IMR-90 (cell line): ENCODE data around the gene ARHGEF33. TPM values are rescaled to one million over a fixed set of nuclear protein-coding genes. Genes with fewer than 3 reads are reported as not detected.

Source experiments
- ATAC-seq: fragments of 200-7000 bp; cut with Tn5 transposase; 2 replicates; pipeline ENCODE4 v1.9.1; 2020; ENCODE audit warnings: low read depth, mild to moderate bottlenecking, moderate library complexity
- BruUV-seq: library from RNA; stranded (reverse); fragments of 400-500 nt; replicated peaks from 2 replicates; lab custom pipeline; 2021; lab: Mats Ljungman, UMichigan
- CTCF ChIA-PET: fragments of 300-600 bp; formaldehyde crosslinking; extraction: SDS; loops from one replicate; lab custom pipeline; 2021; ENCODE audit warnings: antibody characterized with exemption; lab: Yijun Ruan, JAX
- POLR2A ChIA-PET: fragments of 300-600 bp; sonication (Branson Sonifier 250); formaldehyde crosslinking; loops from one replicate; lab custom pipeline; 2022; ENCODE audit warnings: antibody characterized with exemption; ENCODE audit not compliant: unreplicated experiment; lab: Charles Lee
- DNase-seq: peaks from one replicate; pipeline ENCODE4 v3.0.0; 2013
- H2AFZ ChIP-seq: replicated peaks from 2 replicates; pipeline ENCODE3; 2013; ENCODE audit warnings: low read length, mild to moderate bottlenecking; ENCODE audit not compliant: poor library complexity
- H2AK5ac ChIP-seq: 2 replicates; pipeline ENCODE4 v1.6.1; 2013; ENCODE audit warnings: low read depth, low read length, inconsistent platforms
- H2AK9ac ChIP-seq: replicated peaks from 2 replicates; pipeline ENCODE3; 2013; ENCODE audit warnings: mild to moderate bottlenecking, low read depth, low read length, moderate library complexity; ENCODE audit not compliant: poor library complexity
- H2BK120ac ChIP-seq: 2 replicates; pipeline ENCODE4 v1.6.1; 2013; ENCODE audit warnings: low read depth, low read length, inconsistent platforms
- H2BK15ac ChIP-seq: 3 replicates; pipeline ENCODE4 v1.6.1; 2013; ENCODE audit warnings: low read depth, low read length, inconsistent platforms
- H2BK20ac ChIP-seq: 2 replicates; pipeline ENCODE4 v1.6.1; 2013; ENCODE audit warnings: low read depth, mild to moderate bottlenecking, inconsistent platforms, low read length, moderate library complexity
- H2BK5ac ChIP-seq: 2 replicates; pipeline ENCODE4 v1.6.1; 2013; ENCODE audit warnings: mild to moderate bottlenecking, low read depth, low read length, inconsistent platforms; ENCODE audit not compliant: poor library complexity, severe bottlenecking
- H3K14ac ChIP-seq: replicated peaks from 2 replicates; pipeline ENCODE4 v1.6.1; 2013; ENCODE audit warnings: low read depth, low read length, inconsistent platforms
- H3K18ac ChIP-seq: 2 replicates; pipeline ENCODE4 v1.6.1; 2013; ENCODE audit warnings: low read depth, low read length, control low read depth
- H3K23ac ChIP-seq: 2 replicates; pipeline ENCODE4 v1.6.1; 2013; ENCODE audit warnings: low read depth, low read length, inconsistent platforms
- H3K27ac ChIP-seq: 2 replicates; pipeline ENCODE4 v1.5.1; 2013; ENCODE audit warnings: mild to moderate bottlenecking, control low read depth, low read length; ENCODE audit not compliant: insufficient read depth
- H3K27me3 ChIP-seq: 2 replicates; pipeline ENCODE4 v1.6.1; 2013; ENCODE audit warnings: low read length; ENCODE audit not compliant: control insufficient read depth, insufficient read depth
- H3K36me3 ChIP-seq: 2 replicates; pipeline ENCODE4 v1.6.1; 2013; ENCODE audit warnings: low read length, mixed read lengths; ENCODE audit not compliant: control insufficient read depth, insufficient read depth
- H3K4ac ChIP-seq: 2 replicates; pipeline ENCODE4 v1.6.1; 2013; ENCODE audit warnings: low read depth, low read length, inconsistent platforms
- H3K4me1 ChIP-seq: 2 replicates; pipeline ENCODE4 v1.6.1; 2013; ENCODE audit warnings: low read length, mixed read lengths; ENCODE audit not compliant: control insufficient read depth, insufficient read depth
- H3K4me2 ChIP-seq: 2 replicates; pipeline ENCODE4 v1.6.1; 2013; ENCODE audit warnings: low read depth, mild to moderate bottlenecking, control low read depth, low read length, moderate library complexity
- H3K4me3 ChIP-seq: 2 replicates; pipeline ENCODE4 v1.5.1; 2013; ENCODE audit warnings: low read depth, mild to moderate bottlenecking, control low read depth, low read length, moderate library complexity; ENCODE audit not compliant: insufficient read depth
- H3K56ac ChIP-seq: 2 replicates; pipeline ENCODE4 v1.6.1; 2013; ENCODE audit warnings: low read length, inconsistent platforms; ENCODE audit not compliant: insufficient read depth; ENCODE audit errors: extremely low read depth
- H3K79me1 ChIP-seq, 2 experiments: 2 replicates each; pipeline ENCODE4 v1.6.1; 2013; ENCODE audit warnings: low read length in 2 of 2, inconsistent platforms in 1 of 2, low read depth in 1 of 2
- H3K9ac ChIP-seq: 2 replicates; pipeline ENCODE4 v1.6.1; 2013; ENCODE audit warnings: low read depth, low read length, control low read depth
- H3K9me1 ChIP-seq: 2 replicates; pipeline ENCODE4 v1.6.1; 2013; ENCODE audit warnings: low read length, inconsistent platforms; ENCODE audit not compliant: insufficient read depth
- H3K9me3 ChIP-seq: 2 replicates; pipeline ENCODE4 v1.6.1; 2013; ENCODE audit warnings: low read length; ENCODE audit not compliant: control insufficient read depth, insufficient read depth
- H4K20me1 ChIP-seq: 2 replicates; pipeline ENCODE4 v1.6.1; 2013; ENCODE audit warnings: low read length, inconsistent platforms; ENCODE audit not compliant: insufficient read depth
- H4K5ac ChIP-seq: 2 replicates; pipeline ENCODE4 v1.6.1; 2013; ENCODE audit warnings: mild to moderate bottlenecking, low read depth, low read length, control low read depth
- H4K8ac ChIP-seq, 2 experiments: 2 replicates each; pipeline ENCODE4 v1.6.1; 2013; ENCODE audit warnings: low read depth in 2 of 2, low read length in 2 of 2, control low read depth in 1 of 2, inconsistent platforms in 1 of 2
- H4K91ac ChIP-seq: 2 replicates; pipeline ENCODE4 v1.6.1; 2013; ENCODE audit warnings: low read depth, low read length, inconsistent platforms; ENCODE audit not compliant: insufficient read depth
- CEBPB ChIP-seq: IDR thresholded peaks from 2 replicates; pipeline ENCODE4 v1.6.1; 2012; ENCODE audit warnings: low read depth, low read length, improper control_type of control experiment
- CHD1 ChIP-seq: IDR thresholded peaks from 2 replicates; pipeline ENCODE4 v1.6.1; 2012; ENCODE audit warnings: low read depth, low read length, improper control_type of control experiment
- MAZ ChIP-seq: IDR thresholded peaks from 2 replicates; pipeline ENCODE4 v1.6.1; 2012; ENCODE audit warnings: low read depth, mild to moderate bottlenecking, low read length, improper control_type of control experiment, moderate library complexity, borderline replicate concordance
- NFE2L2 ChIP-seq: fragments of 150-350 bp; IDR thresholded peaks from 2 replicates; pipeline ENCODE4 v1.6.1; 2016; ENCODE audit warnings: low read depth, mild to moderate bottlenecking, low read length
- RAD21 ChIP-seq: IDR thresholded peaks from 2 replicates; pipeline ENCODE4 v1.6.1; 2012; ENCODE audit warnings: low read length, improper control_type of control experiment
- RCOR1 ChIP-seq: IDR thresholded peaks from 2 replicates; pipeline ENCODE4 v1.6.1; 2012; ENCODE audit warnings: mild to moderate bottlenecking, low read length, improper control_type of control experiment; ENCODE audit not compliant: insufficient replicate concordance
- WGBS, 2 experiments: methylation state at CpG; one replicate each; pipeline versions ENCODE4 v1.1.5 to v1.1.7; 2013; ENCODE audit warnings: missing lambda C conversion rate in 2 of 2; ENCODE audit not compliant: insufficient read length in 1 of 2; ENCODE audit errors: extremely low coverage in 2 of 2; 5-methylcytosine and 5-hydroxymethylcytosine counted together
- dilution Hi-C: fragments of 300-500 bp; cut with HindIII; formaldehyde crosslinking; loops from one replicate; pipeline ENCODE4 v1.14.3; 2018; ENCODE audit warnings: low sequenced_read_pairs; ENCODE audit not compliant: unreplicated experiment
- in situ Hi-C: fragments of 300-500 bp; cut with MboI; formaldehyde crosslinking; loops from 3 replicates; pipeline ENCODE4 v1.14.3; 2019; ENCODE audit warnings: low sequenced_read_pairs, inconsistent platforms, mixed read lengths
- intact Hi-C: fragments of 100-400 bp; cut with micrococcal nuclease; formaldehyde crosslinking; loops from 2 replicates; pipeline ENCODE4 v1.10.0; 2022
- polyA plus RNA-seq, 3 experiments: library from polyadenylated mRNA; depleted of rRNA; stranded (reverse); fragments of >200 nt; gene quantifications; 2 replicates each; pipeline ENCODE4 v1.2.3, GENCODE V29; 2012; ENCODE audit warnings: low replicate concordance in 1 of 3
- total RNA-seq: library from RNA; depleted of rRNA; stranded (reverse); fragments of >200 nt; gene quantifications from 2 replicates; pipeline ENCODE4 v1.2.3, GENCODE V29; 2012
- TF ChIP-seq, protein P1 (sequence below): fragments of 150-350 bp; IDR thresholded peaks from 2 replicates; pipeline ENCODE4 v1.6.1; 2016; ENCODE audit warnings: low read depth, mild to moderate bottlenecking, low read length, moderate library complexity, borderline replicate concordance

Gene ARHGEF33
- total and polyA plus RNA-seq, 2 of the 4 experiments (the other 2 are of a cell fraction): 0.18 to 0.21 TPM

DNA sequence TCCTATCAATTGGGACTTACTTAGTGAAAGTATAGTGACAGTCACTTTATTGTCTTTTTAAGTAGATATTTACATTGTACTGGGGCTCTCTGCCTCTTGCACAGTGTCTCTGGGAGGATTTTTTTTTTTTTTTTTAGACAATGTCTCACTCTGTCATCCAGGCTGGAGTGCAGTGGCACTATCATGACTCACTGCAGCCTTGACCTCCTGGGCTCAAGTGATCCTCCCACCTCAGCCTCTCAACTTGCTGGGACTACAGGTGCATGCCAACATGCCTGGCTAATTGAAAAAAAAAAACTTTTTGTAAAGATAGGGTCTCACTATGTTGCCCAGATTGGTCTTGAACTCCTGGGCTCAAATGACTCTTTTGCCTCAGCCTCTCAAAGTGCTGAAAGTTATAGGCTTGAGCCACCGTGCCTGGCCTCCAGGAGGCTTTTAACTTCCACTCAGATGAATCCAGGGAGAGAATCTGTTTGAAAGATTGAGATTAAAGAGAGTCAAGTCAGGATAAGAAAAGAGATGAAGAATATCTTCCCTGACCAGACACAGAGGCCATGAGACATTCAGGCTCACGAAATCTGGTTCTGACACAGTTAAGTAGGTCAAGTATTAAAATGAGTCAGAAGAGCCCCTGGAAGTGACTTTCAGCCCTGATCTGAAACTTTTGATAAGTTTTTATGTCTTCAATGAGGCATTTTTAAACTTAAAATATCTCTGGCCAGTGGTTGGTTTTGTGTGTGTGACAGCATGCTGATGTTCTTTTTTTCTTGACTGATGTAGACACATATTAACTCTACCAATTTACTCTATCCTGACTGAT lies 18.3 kb downstream of the ARHGEF33 start:
- POLR2A ChIA-PET: no interaction called here

More for the DNA sequence above, 18.3 kb downstream of the ARHGEF33 start:
- H3K79me1 ChIP-seq: no peaks in the 10 kb centered on the region
- TF ChIP-seq RCOR1 (no peak), CEBPB (no peak), RAD21 (no peak), NFE2L2 (no peak), MAZ (no peak), CHD1 (no peak)
- TF ChIP-seq, protein P1, sequence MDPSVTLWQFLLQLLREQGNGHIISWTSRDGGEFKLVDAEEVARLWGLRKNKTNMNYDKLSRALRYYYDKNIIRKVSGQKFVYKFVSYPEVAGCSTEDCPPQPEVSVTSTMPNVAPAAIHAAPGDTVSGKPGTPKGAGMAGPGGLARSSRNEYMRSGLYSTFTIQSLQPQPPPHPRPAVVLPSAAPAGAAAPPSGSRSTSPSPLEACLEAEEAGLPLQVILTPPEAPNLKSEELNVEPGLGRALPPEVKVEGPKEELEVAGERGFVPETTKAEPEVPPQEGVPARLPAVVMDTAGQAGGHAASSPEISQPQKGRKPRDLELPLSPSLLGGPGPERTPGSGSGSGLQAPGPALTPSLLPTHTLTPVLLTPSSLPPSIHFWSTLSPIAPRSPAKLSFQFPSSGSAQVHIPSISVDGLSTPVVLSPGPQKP: no peak
- H3K23ac ChIP-seq: no peak overlapping the region
- H4K20me1 ChIP-seq: no peaks in the 10 kb centered on the region
- no peak overlapping the region for H3K18ac ChIP-seq
- no peak overlapping the region for H2BK120ac ChIP-seq
- intact Hi-C loops: no loop called here
- H3K14ac ChIP-seq: no peak overlapping the region
- dilution Hi-C loops: no loop called here
- no peak for ATAC-seq
- no peak overlapping the region for H3K27ac ChIP-seq
- H4K5ac ChIP-seq: no peak overlapping the region
- H3K27me3 ChIP-seq: no peaks in the 10 kb centered on the region
- no peak overlapping the region for H2BK15ac ChIP-seq
- no peak overlapping the region for H4K91ac ChIP-seq
- H3K9ac ChIP-seq: no peak overlapping the region
- H3K36me3 ChIP-seq: no peaks in the 10 kb centered on the region
- H3K4me3 ChIP-seq: no peak overlapping the region
- H3K4me2 ChIP-seq: no peak overlapping the region
- no TSS peak for BruUV-seq
- WGBS, 2 experiments: 100% methylated on average over 1 of the region's 2 CpGs; no CpG with 5 or more reads in 1 of the 2 experiments
- H2AK5ac ChIP-seq: no peak overlapping the region
- no peak overlapping the region for H2BK5ac ChIP-seq
- H3K4ac ChIP-seq: no peak overlapping the region
- in situ Hi-C loops: no loop called here
- no peak overlapping the region for H2AFZ ChIP-seq
- no peak overlapping the region for H4K8ac ChIP-seq
- H2BK20ac ChIP-seq: no peak overlapping the region
- no peak overlapping the region for H3K56ac ChIP-seq
- DNase-seq: no peak
- CTCF ChIA-PET: no interaction called here
- H3K9me1 ChIP-seq: no peaks in the 10 kb centered on the region
- no peak overlapping the region for H2AK9ac ChIP-seq
- H3K4me1 ChIP-seq: no peaks in the 10 kb centered on the region
- no peaks in the 10 kb centered on the region for H3K9me3 ChIP-seq
